B cell (primary cell): ENCODE data around the gene NTN5. TPM values are rescaled to one million over a fixed set of nuclear protein-coding genes. Genes with fewer than 3 reads are reported as not detected.
A peak's percentile ranks its signal among the peaks of the same experiment; 100 is the strongest.

Experiments
- ATAC-seq: fragments of 200-7000 bp; cut with Tn5 transposase; one replicate; pipeline ENCODE4 v1.10.0; 2021; ENCODE audit warnings: low read depth, mild to moderate bottlenecking, moderate number of reproducible peaks, moderate library complexity
- CTCF ChIA-PET: fragments of 350-600 bp; sonication (Branson Sonifier 250); formaldehyde crosslinking; loops from one replicate; lab custom pipeline; 2021; ENCODE audit warnings: antibody characterized with exemption, inconsistent platforms; lab: Charles Lee
- POLR2A ChIA-PET: fragments of 350-600 bp; sonication (Branson Sonifier 250); formaldehyde crosslinking; loops from one replicate; lab custom pipeline; 2021; ENCODE audit warnings: antibody characterized with exemption; lab: Charles Lee
- DNase-seq: peaks from one replicate; pipeline ENCODE4 v3.0.0; 2013
- H2AFZ ChIP-seq: 2 replicates; pipeline ENCODE4 v1.6.1; 2012; ENCODE audit warnings: mild to moderate bottlenecking, low read depth, low read length; ENCODE audit not compliant: insufficient read depth, poor library complexity, severe bottlenecking
- H3K27ac ChIP-seq, 2 donors: 1 replicate in 1 of 2; 2 replicates in 1 of 2; pipeline ENCODE4 v1.5.1; 2012 to 2013; ENCODE audit warnings: low read length in 2 of 2, mild to moderate bottlenecking in 2 of 2, moderate library complexity in 1 of 2
- H3K27me3 ChIP-seq, 4 experiments: fragments of 200-600 bp in 1 of 4; sonication (generic) in 1 of 4; replicated peaks in 1 of 4; 1 replicate in 2 of 4; 2 replicates in 2 of 4; pipeline versions ENCODE4 v1.6.1 to v1.7.0; 2013 to 2016; ENCODE audit warnings: low read length in 3 of 4, mild to moderate bottlenecking in 2 of 4, mixed read lengths in 1 of 4, moderate library complexity in 1 of 4; ENCODE audit not compliant: insufficient read depth in 4 of 4, control insufficient read depth in 3 of 4; ENCODE audit errors: control extremely low read depth in 1 of 4
- H3K36me3 ChIP-seq, 2 experiments: replicated peaks in 1 of 2; 1 replicate in 1 of 2; 2 replicates in 1 of 2; pipeline versions ENCODE4 v1.6.1 to v1.7.1; 2013; ENCODE audit warnings: low read length in 1 of 2; ENCODE audit not compliant: insufficient read depth in 2 of 2, control insufficient read depth in 1 of 2; ENCODE audit errors: control extremely low read depth in 1 of 2, extremely low read depth in 1 of 2
- H3K4me1 ChIP-seq, 2 donors: fragments of 200-600 bp in 1 of 2; sonication (generic) in 1 of 2; 1 replicate in 1 of 2; 2 replicates in 1 of 2; pipeline versions ENCODE4 v1.5.1 to v1.6.1; 2013 to 2017; ENCODE audit warnings: low read length in 2 of 2; ENCODE audit not compliant: control insufficient read depth in 2 of 2, insufficient read depth in 2 of 2
- H3K4me2 ChIP-seq: replicated peaks from 2 replicates; pipeline ENCODE3; 2012; ENCODE audit warnings: mild to moderate bottlenecking, low read depth, low read length; ENCODE audit not compliant: poor library complexity, severe bottlenecking
- H3K4me3 ChIP-seq, 5 experiments: fragments of 200-600 bp in 1 of 5; sonication (generic) in 1 of 5; 1 replicate in 3 of 5; 2 replicates in 2 of 5; pipeline versions ENCODE4 v1.5.1 to v1.7.0; 2011 to 2016; ENCODE audit warnings: low read length in 4 of 5, mild to moderate bottlenecking in 4 of 5, low read depth in 2 of 5, control low read depth in 1 of 5, moderate library complexity in 1 of 5; ENCODE audit not compliant: insufficient read depth in 1 of 5; ENCODE audit errors: control extremely low read depth in 1 of 5, extremely low read depth in 1 of 5
- H3K79me2 ChIP-seq: fragments of 200-600 bp; sonication (generic); one replicate; pipeline ENCODE4 v1.6.0; 2016; ENCODE audit warnings: low read length; ENCODE audit not compliant: control insufficient read depth, insufficient read depth
- H3K9ac ChIP-seq: fragments of 200-600 bp; sonication (generic); 2 replicates; pipeline ENCODE4 v1.6.1; 2017; ENCODE audit warnings: mild to moderate bottlenecking, low read length, moderate library complexity
- H3K9me3 ChIP-seq, 3 donors: one replicate each; pipeline versions ENCODE4 v1.6.1 to v1.7.1; 2013; ENCODE audit warnings: low read length in 2 of 3; ENCODE audit not compliant: control insufficient read depth in 2 of 3, insufficient read depth in 1 of 3; ENCODE audit errors: control extremely low read depth in 1 of 3
- H4K20me1 ChIP-seq: 2 replicates; pipeline ENCODE4 v1.6.0; 2012; ENCODE audit warnings: mild to moderate bottlenecking, low read length; ENCODE audit not compliant: insufficient read depth, control insufficient read depth, poor library complexity, severe bottlenecking
- H3K27ac Mint-ChIP-seq: one replicate; pipeline ENCODE4 v1.8.0; 2021; ENCODE audit warnings: mixed read lengths
- H3K27me3 Mint-ChIP-seq: one replicate; pipeline ENCODE4 v1.8.0; 2021; ENCODE audit warnings: mixed read lengths
- H3K4me1 Mint-ChIP-seq: one replicate; pipeline ENCODE4 v1.8.0; 2021; ENCODE audit warnings: mixed read lengths
- H3K4me3 Mint-ChIP-seq: one replicate; pipeline ENCODE4 v1.8.0; 2021; ENCODE audit warnings: mixed read lengths
- H3K9me3 Mint-ChIP-seq: one replicate; pipeline ENCODE4 v1.8.0; 2022; ENCODE audit warnings: mixed read lengths; ENCODE audit not compliant: insufficient read depth
- CTCF ChIP-seq: fragments of 200-600 bp; IDR thresholded peaks from one replicate; pipeline ENCODE4 v1.8.0; 2022; ENCODE audit warnings: antibody characterized with exemption, mild to moderate bottlenecking
- EZH2 ChIP-seq: IDR thresholded peaks from 2 replicates; pipeline ENCODE4 v1.6.1; 2012; ENCODE audit warnings: borderline replicate concordance, low read depth, mild to moderate bottlenecking, moderate library complexity, low read length; ENCODE audit not compliant: insufficient read depth, poor library complexity, severe bottlenecking
- WGBS: methylation state at CpG from one replicate; pipeline ENCODE4 v1.1.5; 2013; ENCODE audit warnings: missing lambda C conversion rate; ENCODE audit not compliant: insufficient coverage; 5-methylcytosine and 5-hydroxymethylcytosine counted together
- intact Hi-C: fragments of 100-400 bp; cut with micrococcal nuclease; formaldehyde crosslinking; loops from one replicate; pipeline ENCODE4 v1.10.0; 2022
- polyA plus RNA-seq: library from polyadenylated mRNA; depleted of rRNA; stranded (reverse); fragments of >200 nt; gene quantifications from 2 replicates; pipeline ENCODE4 v1.2.3, GENCODE V29; 2012
- total RNA-seq, 2 donors: library from RNA; stranded (reverse); fragments of 120-200 nt in 1 of 2; gene quantifications; 1 replicate in 1 of 2; 2 replicates in 1 of 2; pipeline versions ENCODE4 v1.2.3 to v1.2.4, GENCODE V29; 2013 to 2022

The NTN5 gene
- total and polyA plus RNA-seq, 2 donors (not counting 1 experiment from before 2014, with no cell fraction given), result 1.2 to 1.8 TPM

GRCh38 chr19:48617146-48617937, 55.5 kb downstream of the NTN5 start:
- Histone ChIP-seq H3K27ac (peak overlapping the region; percentile 87 to 91), H2AFZ (no peak overlapping the region), H3K9me3 (no peaks in the 10 kb centered on the region), H3K36me3 (peaks cover 0 to 40% of the 10 kb centered on the region in 2 experiments), H4K20me1 (peaks cover 41% of the 10 kb centered on the region), H3K79me2 (peaks cover 17% of the 10 kb centered on the region), H3K4me2 (peak overlapping the region; percentile 89), H3K9ac (peak overlapping the region; percentile 98), H3K27me3 (no peaks in the 10 kb centered on the region), H3K4me3 (peak overlapping the region in 2 of 5 experiments; percentile 99 to 100), H3K4me1 (peaks cover 17 to 32% of the 10 kb centered on the region in 2 donors)
- CTCF ChIA-PET, result interaction anchor here (0.9 to 3.9 kb wide), 3 partner anchors 10 to 20 kb away, joined by 3 to 25 read pairs (median 5); partner anchors contain the start of genes DBP and SPACA4
- Mint-ChIP-seq H3K9me3 (no peaks in the 10 kb centered on the region), H3K4me3 (peak overlapping the region; percentile 98), H3K27me3 (no peaks in the 10 kb centered on the region), H3K27ac (peak overlapping the region; percentile 10), H3K4me1 (peaks cover 44% of the 10 kb centered on the region)
- peak; percentile 24 for DNase-seq
- POLR2A ChIA-PET, result interaction anchor here (0.6 kb wide), 1 partner anchor 14 kb away, joined by 4 read pairs; no protein-coding TSS in a partner anchor
- 86% methylated on average over 13 of the region's 18 CpGs for WGBS
- ATAC-seq, result no peak
- intact Hi-C loops, result no loop called here
- TF ChIP-seq CTCF (no peak), EZH2 (no peak)
